NCI-H2029 (cell line): ENCODE measurements around the gene SWAP70.

Experiments used
- DNase-seq: peaks from one replicate; lab custom pipeline; 2025; lab: John Stamatoyannopoulos, UW

The SWAP70 gene

GRCh38 chr11:9753021-9753420, 89.1 kb downstream of the SWAP70 start:
- DNase-seq: no peak

- DNase-seq: no peak
These were observed 90.2 kb downstream of the SWAP70 start for GRCh38 chr11:9754010-9754471.

GRCh38 chr11:9755561-9756185, 91.8 kb downstream of the SWAP70 start:
- no peak for DNase-seq

- no peak for DNase-seq
These were observed 92.6 kb downstream of the SWAP70 start for GRCh38 chr11:9756461-9756860.

- DNase-seq: no peak
These were observed 93.0 kb downstream of the SWAP70 start for GRCh38 chr11:9756878-9757277.

GRCh38 chr11:9757809-9758636, 94.1 kb downstream of the SWAP70 start:
- peak; percentile 49 for DNase-seq

GRCh38 chr11:9758637-9759518, 95.0 kb downstream of the SWAP70 start:
- peak; percentile 44 for DNase-seq

- DNase-seq: peak; percentile 62
These were observed 95.8 kb downstream of the SWAP70 start for GRCh38 chr11:9759519-9760192.

- no peak for DNase-seq
These were observed 96.3 kb downstream of the SWAP70 start for GRCh38 chr11:9760193-9760575.

GRCh38 chr11:9761441-9761945, 97.6 kb downstream of the SWAP70 start:
- no peak for DNase-seq

- DNase-seq: no peak
These were observed 98.7 kb downstream of the SWAP70 start for GRCh38 chr11:9762531-9762930.

GRCh38 chr11:9763301-9763700, 99.4 kb downstream of the SWAP70 start:
- no peak for DNase-seq

GRCh38 chr11:9765320-9766101, 101.6 kb downstream of the SWAP70 start:
- no peak for DNase-seq

GRCh38 chr11:9769621-9770020, 105.7 kb downstream of the SWAP70 start:
- no peak for DNase-seq

GRCh38 chr11:9771071-9771511, 107.2 kb downstream of the SWAP70 start:
- no peak for DNase-seq

- no peak for DNase-seq
These were observed 108.3 kb downstream of the SWAP70 start for GRCh38 chr11:9772218-9772617.

- DNase-seq: no peak
These were observed 109.6 kb downstream of the SWAP70 start for GRCh38 chr11:9773524-9773923.

- DNase-seq: no peak
These were observed 110.2 kb downstream of the SWAP70 start for GRCh38 chr11:9774109-9774508.

- no peak for DNase-seq
These were observed 110.9 kb downstream of the SWAP70 start for GRCh38 chr11:9774591-9775397.

GRCh38 chr11:9775398-9775779, 111.5 kb downstream of the SWAP70 start:
- DNase-seq: no peak
